ENCODE measurements around the gene CACNG4. TPM values are rescaled to one million over a fixed set of nuclear protein-coding genes. Genes with fewer than 3 reads are reported as not detected.

The CACNG4 gene
- polyA plus RNA-seq, 3 donors, result not detected

- WGBS (ENCODE audit: insufficient coverage), result 89% methylated on average over 5 of the region's 9 CpGs
- DNase-seq, result no peak
- H3K36me3 Mint-ChIP-seq, result no peaks in the 10 kb centered on the region
- no peaks in the 10 kb centered on the region for H4K20me1 ChIP-seq (ENCODE audit: insufficient read depth, low read length)
- no peak overlapping the region for H3K9ac ChIP-seq (ENCODE audit: insufficient read depth, low read length, poor library complexity, severe bottlenecking)
- H3K27ac Mint-ChIP-seq, result no peak overlapping the region
- no peaks in the 10 kb centered on the region for H3K4me1 ChIP-seq (ENCODE audit: control insufficient read depth in 1 of 2, insufficient read depth in 2 of 2, low read length in 2 of 2)
- no peak overlapping the region for H3K27ac ChIP-seq (ENCODE audit: low read depth in 1 of 2, low read length in 2 of 2)
- H2AFZ ChIP-seq (ENCODE audit: insufficient read depth, low read depth, low read length, poor library complexity, severe bottlenecking), result no peak overlapping the region
- H3K4me2 ChIP-seq (replicated peaks; ENCODE audit: extremely low read depth, low read length, poor library complexity, severe bottlenecking), result no peak overlapping the region
- no peaks in the 10 kb centered on the region for H3K4me1 Mint-ChIP-seq
- peaks cover 13 to 17% of the 10 kb centered on the region in 2 donors for H3K9me3 ChIP-seq (replicated peaks in 1 of 2; ENCODE audit: control insufficient read depth in 1 of 2, insufficient read depth in 1 of 2, low read length in 2 of 2)
- intact Hi-C loops (cut with micrococcal nuclease), result no loop called here
- no peaks in the 10 kb centered on the region for H3K27me3 ChIP-seq (ENCODE audit: control insufficient read depth in 2 of 2, insufficient read depth in 2 of 2, low read length in 2 of 2)
- no peaks in the 10 kb centered on the region for H3K79me2 ChIP-seq (ENCODE audit: insufficient read depth, low read length)
- TF ChIP-seq, protein P1, sequence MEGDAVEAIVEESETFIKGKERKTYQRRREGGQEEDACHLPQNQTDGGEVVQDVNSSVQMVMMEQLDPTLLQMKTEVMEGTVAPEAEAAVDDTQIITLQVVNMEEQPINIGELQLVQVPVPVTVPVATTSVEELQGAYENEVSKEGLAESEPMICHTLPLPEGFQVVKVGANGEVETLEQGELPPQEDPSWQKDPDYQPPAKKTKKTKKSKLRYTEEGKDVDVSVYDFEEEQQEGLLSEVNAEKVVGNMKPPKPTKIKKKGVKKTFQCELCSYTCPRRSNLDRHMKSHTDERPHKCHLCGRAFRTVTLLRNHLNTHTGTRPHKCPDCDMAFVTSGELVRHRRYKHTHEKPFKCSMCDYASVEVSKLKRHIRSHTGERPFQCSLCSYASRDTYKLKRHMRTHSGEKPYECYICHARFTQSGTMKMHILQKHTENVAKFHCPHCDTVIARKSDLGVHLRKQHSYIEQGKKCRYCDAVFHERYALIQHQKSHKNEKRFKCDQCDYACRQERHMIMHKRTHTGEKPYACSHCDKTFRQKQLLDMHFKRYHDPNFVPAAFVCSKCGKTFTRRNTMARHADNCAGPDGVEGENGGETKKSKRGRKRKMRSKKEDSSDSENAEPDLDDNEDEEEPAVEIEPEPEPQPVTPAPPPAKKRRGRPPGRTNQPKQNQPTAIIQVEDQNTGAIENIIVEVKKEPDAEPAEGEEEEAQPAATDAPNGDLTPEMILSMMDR (IDR thresholded peaks at IDR 0.05), result no peak
- no peak overlapping the region for H3K4me3 ChIP-seq (replicated peaks in 1 of 3; ENCODE audit: low read depth in 2 of 3, low read length in 3 of 3)
- no peak overlapping the region for H3K4me3 Mint-ChIP-seq
- peaks cover 10 to 23% (median 21%) of the 10 kb centered on the region in 7 donors for H3K9me3 Mint-ChIP-seq
- H3K36me3 ChIP-seq (replicated peaks in 1 of 2; ENCODE audit: control insufficient read depth in 1 of 2, insufficient read depth in 2 of 2, low read length in 2 of 2), result no peaks in the 10 kb centered on the region
- no peaks in the 10 kb centered on the region for H3K27me3 Mint-ChIP-seq (ENCODE audit: low read depth in 3 of 3)
Measured at GRCh38 chr17:67052720-67053437, 88.4 kb downstream of the CACNG4 start.

DNA sequence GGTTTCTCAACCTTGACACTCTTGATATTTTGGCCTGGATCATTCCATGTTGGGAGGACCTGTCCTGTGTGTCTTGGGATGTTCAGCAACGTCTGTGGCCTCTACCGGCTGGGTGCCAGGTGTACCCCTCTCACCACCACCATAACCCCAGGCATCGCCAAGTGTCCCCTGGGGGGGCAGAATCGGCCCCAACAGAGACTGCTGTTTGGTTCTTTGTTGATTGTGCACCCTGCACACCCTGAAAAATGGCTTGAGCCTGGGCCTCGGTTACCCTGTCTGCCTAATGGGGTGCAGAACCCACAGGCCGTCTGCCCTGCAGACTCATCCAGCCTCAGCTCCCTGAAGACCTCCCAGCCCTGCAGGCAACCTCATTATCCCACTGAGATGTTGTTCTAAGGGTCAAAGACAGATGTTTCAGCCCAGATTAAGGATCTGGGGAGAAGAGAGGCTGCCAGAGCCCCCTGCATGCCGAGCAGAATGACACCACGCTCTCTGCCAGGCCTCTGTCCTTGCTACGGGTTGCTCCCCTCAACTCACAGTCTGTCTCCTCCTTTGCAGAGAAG, 89.0 kb downstream of the CACNG4 start:
- H3K27me3 ChIP-seq (ENCODE audit: control insufficient read depth in 2 of 2, insufficient read depth in 2 of 2, low read length in 2 of 2), result no peaks in the 10 kb centered on the region
- WGBS (ENCODE audit: insufficient coverage), result 95% methylated on average over 5 of the region's 9 CpGs
- H3K4me1 ChIP-seq (ENCODE audit: control insufficient read depth in 1 of 2, insufficient read depth in 2 of 2, low read length in 2 of 2), result no peaks in the 10 kb centered on the region
- Mint-ChIP-seq H3K27ac (peak overlapping the region in 1 of 7 donors; percentile 27), H3K4me3 (no peak overlapping the region), H3K36me3 (no peaks in the 10 kb centered on the region), H3K27me3 (ENCODE audit: low read depth in 3 of 3) (no peaks in the 10 kb centered on the region), H3K4me1 (no peaks in the 10 kb centered on the region), H3K9me3 (peaks cover 9 to 18% (median 16%) of the 10 kb centered on the region in 7 donors)
- H3K9ac ChIP-seq (ENCODE audit: insufficient read depth, low read length, poor library complexity, severe bottlenecking), result no peak overlapping the region
- no peaks in the 10 kb centered on the region for H4K20me1 ChIP-seq (ENCODE audit: insufficient read depth, low read length)
- H3K79me2 ChIP-seq (ENCODE audit: insufficient read depth, low read length), result no peaks in the 10 kb centered on the region
- no peaks in the 10 kb centered on the region for H3K36me3 ChIP-seq (replicated peaks in 1 of 2; ENCODE audit: control insufficient read depth in 1 of 2, insufficient read depth in 2 of 2, low read length in 2 of 2)
- H3K9me3 ChIP-seq (replicated peaks in 1 of 2; ENCODE audit: control insufficient read depth in 1 of 2, insufficient read depth in 1 of 2, low read length in 2 of 2), result peaks cover 12 to 13% of the 10 kb centered on the region in 2 donors
- TF ChIP-seq, protein P1 (IDR thresholded peaks at IDR 0.05), result no peak
- no peak for DNase-seq
- intact Hi-C loops (cut with micrococcal nuclease), result no loop called here
- H3K4me2 ChIP-seq (replicated peaks; ENCODE audit: extremely low read depth, low read length, poor library complexity, severe bottlenecking), result no peak overlapping the region
- H3K27ac ChIP-seq (ENCODE audit: low read depth in 1 of 2, low read length in 2 of 2), result no peak overlapping the region
- H3K4me3 ChIP-seq (replicated peaks in 1 of 3; ENCODE audit: low read depth in 2 of 3, low read length in 3 of 3), result no peak overlapping the region
- no peak overlapping the region for H2AFZ ChIP-seq (ENCODE audit: insufficient read depth, low read depth, low read length, poor library complexity, severe bottlenecking)

All from CD14-positive monocyte (primary cell).